Mucosa of gallbladder (tissue), 1 donor: ENCODE data around the gene SPRN. TPM values are rescaled to one million over a fixed set of nuclear protein-coding genes. Genes with fewer than 3 reads are reported as not detected.
"Not testable (repeated sequence)": the region's sequence is repeated elsewhere in the genome, so short reads cannot be mapped to it uniquely, and the experiment has no call there.

Experiments
- DNase-seq: peaks from one replicate; pipeline ENCODE4 v3.0.0-alpha.2; 2020; ENCODE audit warnings: low spot score
- total RNA-seq: library from RNA; stranded (reverse); gene quantifications from one replicate; pipeline ENCODE4 v1.2.1, GENCODE V29; 2021
- donor health status: DM: no; HTN: no; CAD: no.

The SPRN gene
- total RNA-seq, 1 donor from 2014 or later: not detected

GRCh38 chr10:133440633-133441285 is 16.3 kb upstream of the SPRN start:
- peak; percentile 8 for DNase-seq

GRCh38 chr10:133439517-133440461 is 15.4 kb upstream of the SPRN start:
- DNase-seq: peak; percentile 8

GRCh38 chr10:133438711-133439273 is 14.4 kb upstream of the SPRN start:
- peak; percentile 7 for DNase-seq

- not testable (repeated sequence) for DNase-seq
These were observed 8.4 kb upstream of the SPRN start for GRCh38 chr10:133432789-133433188.

GRCh38 chr10:133431888-133432613 is 7.6 kb upstream of the SPRN start:
- not testable (repeated sequence) for DNase-seq

- DNase-seq: not testable (repeated sequence)
These were observed 5.1 kb upstream of the SPRN start for GRCh38 chr10:133429571-133429970.

GRCh38 chr10:133424102-133424501 is 323 bp downstream of the SPRN start:
- not testable (repeated sequence) for DNase-seq

GRCh38 chr10:133422807-133423771 is 1.3 kb downstream of the SPRN start:
- no peak for DNase-seq

GRCh38 chr10:133422223-133422806 is 2.1 kb downstream of the SPRN start:
- no peak for DNase-seq

GRCh38 chr10:133421336-133422222 is 2.8 kb downstream of the SPRN start:
- no peak for DNase-seq

- no peak for DNase-seq
These were observed 3.8 kb downstream of the SPRN start for GRCh38 chr10:133420579-133420978.

- DNase-seq: no peak
These were observed 4.4 kb downstream of the SPRN start for GRCh38 chr10:133420028-133420427.

- DNase-seq: no peak
These were observed 5.0 kb downstream of the SPRN start for GRCh38 chr10:133419211-133419950.

- no peak for DNase-seq
These were observed 6.0 kb downstream of the SPRN start for GRCh38 chr10:133418289-133418993.

- DNase-seq: no peak
These were observed 8.7 kb downstream of the SPRN start for GRCh38 chr10:133415752-133416151.

- not testable (repeated sequence) for DNase-seq
These were observed 10.0 kb downstream of the SPRN start for GRCh38 chr10:133414401-133414800.

GRCh38 chr10:133412381-133412711 is 12.1 kb downstream of the SPRN start:
- DNase-seq: no peak
